Measurements from ENCODE around the gene APEH.

APEH gene

GRCh38 chr3:49650637-49651036 is 23.5 kb upstream of the APEH start:
- DNase-seq (ENCODE audit: low spot score) = no peak

DNA sequence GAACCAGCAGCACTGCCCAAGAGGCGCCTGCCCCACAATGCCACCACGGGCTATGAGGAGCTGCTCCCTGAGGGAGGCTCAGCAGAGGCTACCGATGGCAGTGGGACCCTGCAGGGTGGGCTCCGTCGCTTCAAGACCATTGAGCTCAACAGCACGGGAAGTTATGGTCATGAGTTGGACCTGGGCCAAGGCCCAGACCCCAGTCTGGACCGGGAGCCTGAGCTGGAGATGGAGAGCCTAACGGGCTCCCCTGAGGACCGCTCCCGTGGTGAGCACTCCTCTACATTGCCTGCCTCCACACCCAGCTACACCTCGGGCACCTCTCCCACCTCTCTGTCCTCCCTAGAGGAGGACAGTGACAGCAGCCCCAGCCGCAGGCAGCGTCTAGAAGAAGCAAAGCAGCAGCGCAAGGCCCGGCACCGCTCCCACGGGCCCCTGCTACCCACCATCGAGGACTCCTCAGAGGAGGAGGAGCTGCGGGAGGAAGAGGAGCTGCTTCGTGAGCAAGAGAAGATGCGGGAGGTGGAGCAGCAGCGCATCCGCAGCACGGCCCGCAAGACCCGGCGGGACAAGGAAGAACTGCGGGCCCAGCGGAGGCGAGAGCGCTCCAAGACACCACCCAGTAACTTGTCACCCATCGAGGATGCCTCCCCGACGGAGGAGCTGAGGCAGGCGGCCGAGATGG is 21.8 kb upstream of the APEH start:
- DNase-seq (ENCODE audit: low spot score) = no peak

GRCh38 chr3:49652903-49653415 is 21.2 kb upstream of the APEH start:
- DNase-seq (ENCODE audit: low spot score) = no peak

DNA sequence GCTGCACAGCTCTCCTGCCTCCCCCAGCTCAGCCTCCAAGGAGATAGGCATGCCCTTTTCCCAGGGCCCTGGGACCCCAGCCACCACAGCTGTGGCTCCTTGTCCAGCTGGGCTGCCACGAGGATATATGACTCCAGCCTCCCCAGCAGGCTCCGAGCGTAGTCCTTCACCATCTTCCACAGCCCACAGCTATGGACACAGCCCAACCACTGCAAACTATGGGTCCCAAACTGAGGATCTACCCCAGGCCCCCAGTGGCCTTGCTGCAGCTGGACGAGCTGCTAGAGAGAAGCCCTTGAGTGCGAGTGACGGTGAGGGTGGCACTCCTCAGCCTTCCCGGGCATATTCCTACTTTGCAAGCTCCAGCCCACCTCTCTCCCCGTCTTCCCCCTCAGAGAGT is 20.5 kb upstream of the APEH start:
- DNase-seq (ENCODE audit: low spot score) = no peak

GRCh38 chr3:49654176-49654825 is 19.9 kb upstream of the APEH start:
- DNase-seq (ENCODE audit: low spot score) = no peak

DNA sequence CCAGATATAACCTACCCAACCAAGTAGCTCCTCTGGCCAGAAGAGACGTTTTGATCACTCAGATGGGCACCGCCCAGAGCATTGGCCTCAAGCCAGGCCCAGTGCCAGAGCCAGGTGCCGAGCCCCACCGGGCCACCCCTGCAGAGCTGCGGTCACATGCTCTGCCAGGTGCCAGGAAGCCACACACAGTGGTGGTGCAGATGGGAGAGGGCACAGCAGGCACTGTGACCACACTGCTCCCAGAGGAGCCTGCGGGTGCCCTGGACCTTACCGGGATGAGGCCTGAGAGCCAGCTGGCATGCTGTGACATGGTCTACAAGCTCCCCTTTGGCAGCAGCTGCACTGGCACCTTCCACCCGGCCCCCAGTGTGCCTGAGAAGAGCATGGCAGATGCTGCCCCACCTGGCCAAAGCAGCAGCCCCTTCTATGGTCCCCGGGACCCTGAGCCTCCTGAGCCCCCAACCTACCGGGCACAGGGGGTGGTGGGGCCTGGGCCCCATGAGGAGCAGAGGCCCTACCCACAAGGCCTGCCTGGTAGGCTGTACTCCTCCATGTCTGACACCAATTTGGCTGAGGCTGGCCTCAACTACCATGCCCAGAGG is 19.1 kb upstream of the APEH start:
- DNase-seq (ENCODE audit: low spot score) = no peak

DNA sequence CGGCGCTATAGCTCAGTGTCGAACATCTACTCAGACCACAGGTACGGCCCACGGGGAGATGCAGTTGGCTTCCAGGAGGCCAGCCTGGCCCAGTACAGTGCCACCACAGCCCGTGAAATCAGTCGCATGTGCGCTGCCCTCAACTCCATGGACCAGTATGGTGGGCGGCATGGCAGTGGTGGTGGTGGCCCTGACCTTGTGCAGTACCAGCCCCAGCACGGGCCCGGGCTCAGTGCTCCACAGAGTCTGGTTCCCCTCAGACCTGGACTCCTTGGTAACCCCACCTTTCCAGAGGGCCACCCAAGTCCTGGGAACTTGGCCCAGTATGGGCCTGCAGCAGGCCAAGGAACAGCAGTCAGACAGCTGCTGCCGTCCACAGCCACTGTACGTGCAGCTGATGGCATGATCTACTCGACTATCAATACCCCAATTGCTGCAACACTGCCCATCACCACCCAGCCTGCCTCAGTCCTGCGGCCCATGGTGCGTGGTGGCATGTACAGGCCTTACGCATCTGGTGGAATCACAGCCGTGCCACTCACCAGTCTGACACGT is 18.3 kb upstream of the APEH start:
- no peak for DNase-seq (ENCODE audit: low spot score)

GRCh38 chr3:49656541-49657112 is 17.5 kb upstream of the APEH start:
- no peak for DNase-seq (ENCODE audit: low spot score)

- DNase-seq (ENCODE audit: low spot score) = no peak
Measured at GRCh38 chr3:49657208-49657915, 16.8 kb upstream of the APEH start.

- no peak for DNase-seq (ENCODE audit: low spot score)
Measured at GRCh38 chr3:49658711-49659110, 15.4 kb upstream of the APEH start.

DNA sequence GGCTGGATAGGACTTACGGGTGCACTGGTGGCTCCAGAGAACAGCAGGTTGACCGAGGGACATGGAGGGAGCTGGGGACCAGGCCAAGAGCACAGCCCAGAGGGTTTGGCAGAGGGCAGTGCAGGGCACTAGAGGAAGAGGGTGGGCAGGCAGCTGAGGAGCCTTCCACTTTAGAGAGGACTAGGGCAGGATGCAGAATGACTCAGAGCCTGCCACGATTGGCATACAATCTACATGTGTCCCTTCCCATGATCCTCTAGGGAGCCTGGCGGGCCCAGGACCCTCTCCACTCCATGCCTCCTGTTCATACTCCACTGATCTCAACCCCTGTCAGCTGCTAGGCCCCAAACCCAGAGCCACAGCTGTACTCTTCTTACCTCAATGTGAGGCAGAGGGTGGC is 14.4 kb upstream of the APEH start:
- DNase-seq (ENCODE audit: low spot score) = no peak

- DNase-seq (ENCODE audit: low spot score) = no peak
Measured at GRCh38 chr3:49661281-49661680, 12.9 kb upstream of the APEH start.

DNA sequence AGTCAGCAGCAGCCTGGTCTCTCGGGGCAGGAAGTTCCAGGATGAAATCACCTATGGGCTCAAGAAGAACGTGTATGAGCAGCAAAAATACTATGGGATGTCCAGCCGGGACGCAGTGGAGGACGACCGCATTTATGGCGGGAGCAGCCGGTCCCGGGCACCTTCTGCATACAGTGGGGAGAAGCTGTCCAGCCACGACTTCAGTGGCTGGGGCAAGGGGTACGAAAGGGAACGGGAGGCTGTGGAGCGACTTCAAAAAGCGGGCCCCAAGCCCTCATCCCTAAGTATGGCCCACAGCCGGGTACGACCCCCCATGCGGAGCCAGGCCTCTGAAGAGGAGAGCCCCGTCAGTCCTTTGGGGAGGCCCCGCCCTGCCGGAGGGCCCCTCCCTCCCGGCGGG is 12.1 kb upstream of the APEH start:
- no peak for DNase-seq (ENCODE audit: low spot score)

DNA sequence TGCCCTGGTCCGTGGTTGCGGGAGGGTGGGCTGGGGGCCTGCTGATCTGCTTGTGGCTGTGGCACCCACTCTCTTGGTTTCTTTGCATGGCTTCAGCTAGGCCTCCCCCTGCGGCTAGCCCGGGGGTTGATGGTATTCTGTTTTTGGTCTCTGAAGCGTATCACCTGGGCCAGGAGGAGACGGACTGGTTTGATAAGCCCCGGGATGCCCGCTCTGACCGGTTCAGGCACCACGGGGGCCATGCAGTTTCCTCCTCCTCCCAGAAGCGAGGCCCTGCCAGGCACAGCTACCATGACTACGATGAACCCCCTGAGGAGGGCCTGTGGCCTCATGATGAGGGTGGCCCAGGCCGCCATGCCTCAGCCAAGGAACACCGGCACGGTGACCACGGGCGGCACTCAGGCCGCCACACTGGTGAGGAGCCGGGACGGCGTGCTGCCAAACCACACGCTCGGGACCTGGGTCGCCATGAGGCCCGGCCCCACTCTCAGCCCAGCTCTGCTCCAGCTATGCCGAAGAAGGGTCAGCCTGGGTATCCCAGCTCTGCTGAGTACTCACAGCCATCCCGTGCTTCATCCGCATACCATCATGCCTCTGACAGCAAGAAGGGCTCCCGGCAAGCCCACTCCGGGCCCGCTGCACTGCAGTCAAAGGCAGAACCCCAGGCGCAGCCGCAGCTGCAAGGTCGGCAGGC is 11.3 kb upstream of the APEH start:
- DNase-seq (ENCODE audit: low spot score) = no peak

GRCh38 chr3:49663831-49664230 is 10.3 kb upstream of the APEH start:
- no peak for DNase-seq (ENCODE audit: low spot score)

- no peak for DNase-seq (ENCODE audit: low spot score)
Measured at GRCh38 chr3:49664300-49664699, 9.9 kb upstream of the APEH start.

GRCh38 chr3:49665822-49666519 is 8.2 kb upstream of the APEH start:
- no peak for DNase-seq (ENCODE audit: low spot score)

DNA sequence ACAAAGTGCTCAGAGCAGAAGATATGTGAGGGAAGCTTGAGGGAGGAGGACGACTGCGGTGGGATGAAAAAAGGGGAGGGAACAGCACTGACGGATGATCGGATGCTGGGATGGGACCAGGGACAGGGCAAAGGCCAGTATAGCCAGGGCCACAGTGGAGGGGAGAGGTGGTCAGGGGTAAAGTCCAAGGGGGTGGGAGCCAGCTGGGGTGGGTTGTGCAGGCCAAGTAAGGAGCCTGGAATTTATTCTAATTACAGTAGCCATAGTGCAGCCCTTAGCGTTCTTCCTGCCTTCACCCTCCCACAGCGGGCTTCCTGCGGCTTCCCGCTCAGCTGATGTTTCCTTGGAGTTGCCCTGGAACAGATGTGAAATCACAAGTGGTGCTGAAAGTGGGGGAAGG is 7.6 kb upstream of the APEH start:
- no peak for DNase-seq (ENCODE audit: low spot score)

DNA sequence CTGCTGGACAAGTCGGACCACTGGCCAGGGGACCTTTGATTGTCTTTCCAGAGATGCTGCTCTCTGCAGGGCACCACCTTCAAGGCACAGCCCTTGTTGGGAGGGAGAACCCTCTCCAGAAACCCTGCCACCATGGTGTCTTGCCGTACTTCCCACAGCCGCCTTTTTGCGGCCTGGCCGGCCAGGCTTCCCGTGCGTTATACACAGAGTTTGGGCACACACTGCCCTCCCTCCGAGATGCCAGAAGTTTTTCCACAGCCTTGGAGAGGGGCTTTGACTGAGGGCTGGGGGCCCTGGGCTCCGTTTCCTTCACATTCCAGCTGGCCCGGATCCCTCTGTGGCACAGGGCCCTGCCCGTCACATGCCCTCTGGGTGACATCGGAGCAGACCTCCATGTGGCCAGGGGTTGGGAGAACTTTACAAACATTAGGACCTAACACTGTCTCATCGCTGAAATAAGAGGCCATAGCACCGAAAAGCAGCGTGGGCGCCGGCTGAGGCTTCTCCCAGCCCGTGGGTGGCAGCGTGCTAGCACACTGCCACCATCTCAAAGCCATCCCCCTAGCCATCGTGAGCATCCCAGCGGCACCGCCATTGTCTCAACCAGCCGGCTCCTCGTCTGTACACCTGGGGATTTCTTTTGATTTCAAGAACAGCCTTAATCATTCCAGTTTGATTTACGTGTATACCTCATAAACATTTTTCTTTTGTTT is 6.3 kb upstream of the APEH start:
- no peak for DNase-seq (ENCODE audit: low spot score)

GRCh38 chr3:49668414-49668797 is 5.7 kb upstream of the APEH start:
- DNase-seq (ENCODE audit: low spot score) = no peak
